Aortic smooth muscle cell (primary cell): ENCODE data around the gene SLC29A3. TPM values are rescaled to one million over a fixed set of nuclear protein-coding genes. Genes with fewer than 3 reads are reported as not detected.

ENCODE experiments used
- total RNA-seq: library from RNA; depleted of rRNA; stranded (reverse); fragments of >200 nt; gene quantifications from 2 replicates; pipeline ENCODE4 v1.2.3, GENCODE V29; 2014

Gene SLC29A3
- total RNA-seq, result 0.66 and 0.87 TPM in 2 replicates

GRCh38 chr10:71319042-71319799, at the start of gene SLC29A3:
Gene SLC29A3, plus strand, starts transcription at chr10:71319259. Its CDS starts 51 bp downstream, at chr10:71319310.

GRCh38 chr10:71396711-71397295, 77.7 kb downstream of the SLC29A3 start, which contains the start of gene CDH23:
Gene CDH23, plus strand, starts transcription at chr10:71396920. Its CDS starts 42,912 bp downstream, at chr10:71439832.

Other genes starting within 250 kb of the SLC29A3 start
- gene UNC5B, start 106.7 kb upstream of the SLC29A3 start, total RNA-seq, result 22.4 and 33.7 TPM in 2 replicates
- gene CDH23, start 77.7 kb downstream of the SLC29A3 start, total RNA-seq, result 0.12 and 0.26 TPM in 2 replicates